Heart right ventricle (tissue), 16 donors: ENCODE results near the gene NBPF4. TPM values are rescaled to one million over a fixed set of nuclear protein-coding genes. Genes with fewer than 3 reads are reported as not detected.

Experiments used
- ATAC-seq, 8 donors: fragments of 200-7000 bp; cut with Tn5 transposase; one replicate each; pipeline ENCODE4 v1.9.1; 2020; ENCODE audit warnings: mild to moderate bottlenecking in 8 of 8, moderate library complexity in 8 of 8, moderate number of reproducible peaks in 1 of 8
- DNase-seq, 2 donors: peaks; one replicate each; pipeline ENCODE4 v3.0.0-alpha.2; 2020
- H3K27ac ChIP-seq, 10 donors: fragments of 200-600 bp; sonication (generic) in 2 of 10; one replicate each; pipeline versions ENCODE4 v1.5.0 to v1.8.0; 2020 to 2022; ENCODE audit warnings: mild to moderate bottlenecking in 3 of 10
- H3K27me3 ChIP-seq, 7 donors: fragments of 200-600 bp; one replicate each; pipeline ENCODE4 v1.8.0; 2021 to 2022; ENCODE audit warnings: mild to moderate bottlenecking in 2 of 7
- H3K36me3 ChIP-seq, 9 donors: fragments of 200-600 bp; sonication (generic) in 1 of 9; one replicate each; pipeline versions ENCODE4 v1.5.0 to v1.8.0; 2020 to 2022; ENCODE audit warnings: mild to moderate bottlenecking in 2 of 9
- H3K4me1 ChIP-seq, 9 donors: fragments of 200-600 bp; sonication (generic) in 1 of 9; one replicate each; pipeline versions ENCODE4 v1.5.0 to v1.8.0; 2020 to 2022; ENCODE audit warnings: mild to moderate bottlenecking in 4 of 9
- H3K4me3 ChIP-seq, 10 donors: fragments of 200-600 bp; sonication (generic) in 2 of 10; one replicate each; pipeline versions ENCODE4 v1.5.0 to v1.8.0; 2020 to 2022; ENCODE audit warnings: mild to moderate bottlenecking in 7 of 10, moderate library complexity in 2 of 10
- H3K9me3 ChIP-seq, 11 donors: fragments of 200-600 bp in 10 of 11; sonication (generic) in 2 of 11; one replicate each; pipeline versions ENCODE4 v1.5.0 to v1.8.0; 2013 to 2022; ENCODE audit warnings: mild to moderate bottlenecking in 2 of 11, control low read depth in 1 of 11, moderate library complexity in 1 of 11
- CTCF ChIP-seq, 9 donors: fragments of 200-600 bp; sonication (generic) in 2 of 9; IDR thresholded peaks; one replicate each; pipeline versions ENCODE4 v1.5.0 to v1.8.0; 2021 to 2022; ENCODE audit warnings: antibody characterized with exemption in 9 of 9, mild to moderate bottlenecking in 5 of 9, moderate library complexity in 1 of 9
- WGBS, 2 donors: extraction: QIAGEN DNeasy Blood & Tissue Kit; methylation state at CpG; one replicate each; pipeline ENCODE4 v1.1.7; 2013; ENCODE audit warnings: inconsistent platforms in 1 of 2; 5-methylcytosine and 5-hydroxymethylcytosine counted together
- intact Hi-C, 10 donors: fragments of 100-400 bp; cut with DNase I; formaldehyde crosslinking; loops; one replicate each; pipeline versions ENCODE4 v1.11.1 to v1.14.2; 2022
- polyA plus RNA-seq, 2 donors: library from polyadenylated mRNA; stranded (reverse); fragments of 200-250 nt; gene quantifications; one replicate each; pipeline ENCODE4 v1.2.3, GENCODE V29; 2013
- total RNA-seq, 10 donors: library from RNA; stranded (reverse); fragmentation: NEBNext Ultra II Directional in 3 of 10; extraction: Animal tissue kit (Norgen Biotek cat#: 25700) in 3 of 10; gene quantifications; one replicate each; pipeline versions ENCODE4 v1.2.1 to v1.2.4, GENCODE V29; 2021 to 2023
- donor health status: Arrhythmogenic right ventricular cardiomyopathy.
- donor health status: ischemic (EF 13 %, LVEDD 7.1; RV severe dilation, severe dysfunction).
- donor health status: healthy with polysubstance abuse.
- donor health status: DM: no; HTN: yes; CAD: no.
- donor health status: DM: no; HTN: no; CAD: no.
- donor health status: ischemic (EF 25% LVEDD 6.9; RV normal size, moderate dysfunction).
- donor health status: ischemic (EF 25% LVEDD 5.7; RV mildly dilated, moderate dysfunction).
- donor health status: healthy.
- donor health status: DM: yes; HTN: yes; CAD: no.
- donor health status: Ischemic cardiomyopathy.
- donor health status: ischemic (EF 35%, LVEDD 5.7; RV mildly dilated, moderate dysfunction).
- donor health status: nonischemic (EF 11% LVEDD 7.7; RV severe dilation, severe dysfunction).
- donor health status: DM: yes; HTN: yes; CAD: no.
- donor health status: PGD.
- donor health status: ischemic (EF 29% LVEDD 5.4; RV normal size, mild dysfunction).
- donor health status: nonischemic (EF 23%, LVEDD 6.1; RV moderate dilation, normal function).

Gene NBPF4
- total and polyA plus RNA-seq, 12 donors: not detected

GRCh38 chr1:108194051-108194450, 49.8 kb downstream of the NBPF4 start:
- WGBS, 2 donors: 90% methylated on average over 1 of the region's 1 CpG
- H3K36me3 ChIP-seq: peaks cover 0 to 50% (median 4%) of the 10 kb centered on the region in 9 donors
- DNase-seq (no peak), ATAC-seq (peak in 1 of 8 donors; percentile 36)
- intact Hi-C loops: no loop called here
- TF ChIP-seq CTCF (IDR thresholded peaks at IDR 0.05): no peak
- H3K4me3 ChIP-seq: no peak overlapping the region
- no peak overlapping the region for H3K27ac ChIP-seq
- peaks cover 0 to 48% (median 23%) of the 10 kb centered on the region in 9 donors for H3K4me1 ChIP-seq
- H3K9me3 ChIP-seq: peaks cover 0 to 18% (median 0%) of the 10 kb centered on the region in 11 donors
- no peaks in the 10 kb centered on the region for H3K27me3 ChIP-seq

GRCh38 chr1:108193333-108193732, 50.5 kb downstream of the NBPF4 start:
- DNase-seq (no peak), ATAC-seq (no peak)
- H3K36me3 ChIP-seq: peaks cover 0 to 50% (median 4%) of the 10 kb centered on the region in 9 donors
- H3K4me1 ChIP-seq: peaks cover 0 to 41% (median 16%) of the 10 kb centered on the region in 9 donors
- 95 to 100% methylated on average over 1 of the region's 1 CpG for WGBS, 2 donors
- H3K4me3 ChIP-seq: no peak overlapping the region
- TF ChIP-seq CTCF (IDR thresholded peaks at IDR 0.05): no peak
- intact Hi-C loops: no loop called here
- no peaks in the 10 kb centered on the region for H3K27me3 ChIP-seq
- H3K9me3 ChIP-seq: peaks cover 0 to 18% (median 0%) of the 10 kb centered on the region in 11 donors
- H3K27ac ChIP-seq: no peak overlapping the region

DNA sequence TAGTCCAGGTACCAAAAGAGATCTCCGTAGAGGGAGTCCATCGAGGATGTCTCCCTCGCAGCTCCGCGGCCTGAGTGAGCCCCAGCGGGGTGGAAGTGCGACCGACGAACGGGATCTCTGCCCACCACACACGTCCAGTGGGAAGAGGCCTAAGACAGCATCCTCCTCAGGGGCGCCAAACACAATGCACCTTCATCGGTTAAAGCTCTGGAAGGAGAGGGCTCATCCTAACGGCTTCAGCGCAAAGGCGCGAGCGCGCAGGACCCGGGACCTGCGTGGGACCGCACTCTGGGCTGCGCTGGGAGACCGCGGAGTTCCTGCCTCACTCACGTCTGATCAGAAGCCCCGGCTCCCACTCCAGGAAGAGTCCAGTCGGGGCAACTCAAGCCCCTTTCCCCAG, 51.3 kb downstream of the NBPF4 start:
- no peak overlapping the region for H3K27ac ChIP-seq
- 98% methylated on average over 28 of the region's 28 CpGs for WGBS, 2 donors
- H3K36me3 ChIP-seq: peaks cover 0 to 52% (median 4%) of the 10 kb centered on the region in 9 donors
- ATAC-seq (peak in 1 of 8 donors; percentile 24), DNase-seq (no peak)
- intact Hi-C loops: no loop called here
- H3K9me3 ChIP-seq: peaks cover 0 to 18% (median 0%) of the 10 kb centered on the region in 11 donors
- H3K4me3 ChIP-seq: no peak overlapping the region
- TF ChIP-seq CTCF (IDR thresholded peaks at IDR 0.05): no peak
- H3K4me1 ChIP-seq: peaks cover 0 to 34% (median 9%) of the 10 kb centered on the region in 9 donors
- no peaks in the 10 kb centered on the region for H3K27me3 ChIP-seq

DNA sequence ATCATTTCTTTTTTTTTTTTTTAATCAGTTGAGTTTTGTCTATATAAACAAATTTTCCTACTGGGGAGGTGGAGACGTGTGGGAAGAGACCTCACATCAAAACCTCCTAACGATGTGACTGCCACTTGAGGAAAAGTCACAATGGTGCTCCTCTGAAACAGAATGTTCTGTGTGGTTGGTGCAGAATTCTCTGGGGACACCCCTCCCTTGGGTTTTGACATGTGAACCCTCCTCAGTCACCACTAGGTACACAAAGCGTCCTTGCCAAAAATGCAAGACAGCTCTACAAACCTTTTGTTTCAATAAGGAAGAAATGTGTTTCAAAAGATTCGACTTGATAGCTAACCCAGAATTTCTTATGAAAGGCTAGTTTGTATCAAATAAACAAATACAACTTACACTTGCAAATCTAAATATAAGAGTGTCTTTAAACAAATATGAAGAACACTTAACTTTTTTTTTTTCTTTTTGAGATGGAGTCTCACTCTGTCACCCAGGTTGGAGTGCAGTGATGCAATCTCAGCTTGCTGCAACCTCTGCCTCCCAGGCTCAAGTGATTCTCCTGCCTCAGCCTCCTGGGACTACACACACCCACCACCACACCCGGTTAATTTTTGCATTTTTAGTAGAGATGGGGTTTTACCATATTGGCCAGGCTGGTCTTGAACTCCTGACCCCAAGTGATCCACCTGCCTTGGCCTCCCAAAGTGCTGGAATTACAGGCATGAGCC, 53.0 kb downstream of the NBPF4 start:
- 74% methylated on average over 5 of the region's 5 CpGs for WGBS, 2 donors
- no peak overlapping the region for H3K4me3 ChIP-seq
- H3K27me3 ChIP-seq: no peaks in the 10 kb centered on the region
- no peak overlapping the region for H3K27ac ChIP-seq
- H3K9me3 ChIP-seq: peaks cover 0 to 18% (median 0%) of the 10 kb centered on the region in 11 donors
- intact Hi-C loops: no loop called here
- peaks cover 0 to 26% (median 0%) of the 10 kb centered on the region in 9 donors for H3K4me1 ChIP-seq
- TF ChIP-seq CTCF (IDR thresholded peaks at IDR 0.05): no peak
- ATAC-seq (peak in 1 of 8 donors; percentile 50), DNase-seq (no peak)
- H3K36me3 ChIP-seq: peaks cover 0 to 47% (median 4%) of the 10 kb centered on the region in 9 donors
